GM21786 (cell line): ENCODE data around the gene ATXN10.

Experiments
- ATAC-seq: cut with Tn5 transposase; IDR thresholded peaks from one replicate; pipeline ENCODE4 v1.9.1; 2021; ENCODE audit not compliant: unreplicated experiment

ATXN10 gene

GRCh38 chr22:45754822-45755221 is 83.2 kb downstream of the ATXN10 start:
- no peak for ATAC-seq

- no peak for ATAC-seq
Observed at GRCh38 chr22:45756558-45756957, 84.9 kb downstream of the ATXN10 start.

GRCh38 chr22:45757068-45757467 is 85.4 kb downstream of the ATXN10 start:
- ATAC-seq, result no peak

GRCh38 chr22:45757936-45758335 is 86.3 kb downstream of the ATXN10 start:
- ATAC-seq, result no peak

DNA sequence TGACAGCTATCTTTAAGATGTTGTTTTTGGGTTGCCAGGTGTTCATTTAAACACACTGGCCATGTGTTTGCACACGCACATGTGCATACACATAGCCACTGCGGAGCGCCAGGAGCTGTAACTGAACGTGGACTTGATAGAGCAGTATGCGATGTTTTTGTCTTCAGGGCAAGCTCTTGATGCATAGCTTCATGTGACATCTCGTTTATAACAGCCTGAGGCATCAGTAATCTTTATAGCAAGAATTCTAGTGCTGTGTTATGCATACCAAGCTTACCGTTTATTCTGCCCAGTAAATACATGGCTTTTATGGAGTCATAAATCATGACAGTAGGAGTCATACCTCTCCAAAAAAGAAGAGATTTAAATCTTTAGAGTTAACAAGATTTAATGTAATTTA is 87.0 kb downstream of the ATXN10 start:
- ATAC-seq, result no peak

GRCh38 chr22:45760682-45761081 is 89.0 kb downstream of the ATXN10 start:
- ATAC-seq, result no peak

GRCh38 chr22:45762545-45763235 is 91.1 kb downstream of the ATXN10 start:
- ATAC-seq, result no peak

DNA sequence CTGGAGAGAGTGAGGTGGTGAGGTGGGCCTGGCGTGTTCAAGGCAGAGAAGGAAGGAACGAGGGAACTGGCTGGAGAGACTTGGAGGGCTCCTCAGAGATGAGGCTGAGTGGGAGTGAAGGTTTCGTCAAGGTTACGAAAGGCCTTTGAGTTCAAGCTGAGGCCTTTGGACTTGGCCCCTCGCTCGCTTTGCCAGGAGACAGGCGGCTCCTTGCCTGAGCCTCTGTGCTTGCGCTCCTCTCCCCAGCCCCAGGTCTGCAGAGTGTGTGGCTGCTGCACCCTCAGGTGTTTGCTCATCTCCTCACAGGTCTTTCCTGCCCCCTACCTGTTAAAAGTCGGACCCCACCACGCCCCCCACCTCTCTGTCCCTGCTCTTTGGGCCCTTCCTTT is 91.6 kb downstream of the ATXN10 start:
- ATAC-seq, result no peak

- ATAC-seq, result no peak
Observed at GRCh38 chr22:45768490-45768889, 96.9 kb downstream of the ATXN10 start.

GRCh38 chr22:45769569-45770210 is 98.1 kb downstream of the ATXN10 start:
- ATAC-seq, result no peak

GRCh38 chr22:45770506-45770905 is 98.9 kb downstream of the ATXN10 start:
- ATAC-seq, result no peak

DNA sequence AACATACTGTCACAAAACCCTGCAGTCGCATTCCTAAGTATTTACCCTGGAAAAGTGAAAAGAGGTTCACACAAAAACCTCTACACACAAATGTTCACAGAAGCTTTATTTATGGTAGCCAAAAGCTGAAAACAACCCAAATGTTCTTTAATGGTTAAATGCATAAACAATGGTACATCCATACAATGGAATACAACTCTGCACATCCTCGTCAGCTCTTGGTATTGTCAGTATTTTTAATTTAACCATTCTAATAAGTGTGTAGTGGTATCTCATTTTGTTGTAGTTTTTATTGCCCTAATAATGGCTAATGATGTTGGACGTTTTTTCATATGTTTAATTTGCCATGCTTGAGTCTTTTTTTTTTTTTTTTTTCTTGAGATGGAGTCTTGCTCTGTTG is 99.4 kb downstream of the ATXN10 start:
- no peak for ATAC-seq

DNA sequence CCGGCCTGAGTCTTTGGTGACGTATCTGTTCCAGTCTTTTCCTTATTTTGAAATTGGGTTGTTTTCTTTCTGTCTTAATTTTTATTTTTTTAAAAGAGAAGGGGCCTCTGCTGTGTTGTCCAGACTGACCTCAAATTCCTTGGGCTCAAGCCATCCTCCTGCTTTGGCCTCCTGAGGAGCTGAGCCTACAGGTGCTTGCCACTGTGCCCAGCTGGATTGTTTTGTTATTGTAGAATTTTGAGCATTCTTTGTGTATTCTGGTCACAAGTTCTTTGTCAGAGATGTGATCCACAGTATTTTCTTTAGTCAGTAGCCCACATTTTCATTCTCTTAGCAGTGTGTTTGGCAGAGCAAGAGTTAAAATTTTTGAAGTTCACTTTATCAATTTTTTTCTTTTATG is 100.1 kb downstream of the ATXN10 start:
- no peak for ATAC-seq

DNA sequence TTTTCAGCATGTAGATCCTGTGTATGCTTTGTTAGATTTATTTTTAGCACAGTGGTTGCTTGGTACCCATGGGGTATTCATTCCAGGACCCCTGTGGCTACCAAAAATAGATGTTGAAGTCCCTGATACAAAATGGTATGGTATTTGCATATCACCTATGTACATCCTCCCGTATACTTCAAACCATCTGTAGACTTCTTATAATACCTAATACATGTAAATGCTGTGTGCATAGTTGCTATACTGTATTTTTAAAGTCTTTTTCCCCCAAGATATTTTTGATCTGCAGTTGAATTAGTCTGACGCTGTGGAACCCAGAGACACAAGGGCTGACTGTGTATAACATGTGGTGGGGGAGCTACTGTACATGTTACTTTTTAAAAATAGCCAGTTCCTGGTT is 101.1 kb downstream of the ATXN10 start:
- no peak for ATAC-seq

- no peak for ATAC-seq
Observed at GRCh38 chr22:45774001-45774670, 102.5 kb downstream of the ATXN10 start.

DNA sequence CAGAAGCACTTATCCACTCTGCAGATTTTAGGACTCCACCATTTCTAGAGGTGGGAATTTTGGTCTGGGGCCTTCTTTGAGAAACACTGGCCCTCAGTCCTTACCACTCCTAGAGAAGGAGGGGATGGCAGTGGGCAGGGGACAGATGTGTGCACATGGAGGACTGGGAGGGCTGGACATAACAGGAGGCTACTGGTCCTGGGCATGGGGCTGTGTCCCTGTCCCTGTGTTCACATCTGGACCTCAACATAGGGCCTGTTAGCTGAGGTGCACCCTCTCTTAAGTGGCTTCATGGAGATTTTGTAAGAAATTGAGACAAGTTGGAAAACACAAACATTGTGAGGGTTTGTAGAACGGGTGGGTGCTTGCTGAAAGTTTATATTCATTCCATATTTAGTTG is 103.4 kb downstream of the ATXN10 start:
- ATAC-seq, result no peak

DNA sequence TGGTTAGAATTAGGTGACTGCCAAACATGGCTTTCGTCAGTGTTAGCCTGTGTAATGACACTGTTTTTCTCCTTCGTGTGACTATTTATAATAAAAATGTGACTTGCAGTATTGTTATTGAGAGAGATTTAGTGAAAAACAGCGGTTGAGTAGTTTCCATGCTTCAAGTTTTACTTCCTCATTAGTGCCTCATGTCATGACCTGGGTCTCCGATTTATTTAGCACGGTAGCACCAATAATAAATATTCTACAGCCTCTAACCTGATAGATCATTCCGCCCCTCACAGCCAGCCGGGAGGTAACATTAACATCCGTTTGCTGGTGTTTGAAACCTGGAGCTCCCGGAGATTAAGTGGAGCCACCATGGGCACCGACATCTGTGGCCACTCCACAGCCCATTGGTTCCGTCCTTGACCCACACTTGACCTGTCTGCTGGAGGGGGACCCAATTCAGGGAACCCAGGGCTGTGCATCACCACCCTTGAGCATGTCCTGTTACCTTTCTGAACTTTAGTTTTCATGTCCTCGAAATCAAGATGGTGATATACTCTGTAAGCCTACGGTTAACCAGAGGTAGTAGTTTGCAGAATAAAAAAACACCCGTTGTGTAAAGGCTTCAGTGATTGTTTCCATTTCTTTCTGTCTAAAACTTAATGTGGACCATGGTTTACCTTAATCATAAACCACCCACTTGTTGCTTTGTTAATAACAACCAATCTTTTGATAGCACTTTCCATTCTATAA is 104.1 kb downstream of the ATXN10 start:
- peak; percentile 59 for ATAC-seq

DNA sequence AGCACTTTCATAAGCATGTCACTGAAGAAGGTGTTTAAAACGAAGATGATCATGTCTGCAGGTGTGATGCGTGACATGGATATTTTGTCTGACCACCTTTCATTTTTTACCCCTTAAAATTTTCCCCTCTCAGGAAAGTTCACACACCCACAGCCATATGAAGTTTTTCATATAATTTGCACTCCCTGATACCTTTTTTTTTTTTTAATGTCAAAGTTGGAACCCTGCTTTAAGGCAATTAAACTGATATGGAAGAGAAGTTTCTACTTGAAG is 104.6 kb downstream of the ATXN10 start:
- no peak for ATAC-seq

DNA sequence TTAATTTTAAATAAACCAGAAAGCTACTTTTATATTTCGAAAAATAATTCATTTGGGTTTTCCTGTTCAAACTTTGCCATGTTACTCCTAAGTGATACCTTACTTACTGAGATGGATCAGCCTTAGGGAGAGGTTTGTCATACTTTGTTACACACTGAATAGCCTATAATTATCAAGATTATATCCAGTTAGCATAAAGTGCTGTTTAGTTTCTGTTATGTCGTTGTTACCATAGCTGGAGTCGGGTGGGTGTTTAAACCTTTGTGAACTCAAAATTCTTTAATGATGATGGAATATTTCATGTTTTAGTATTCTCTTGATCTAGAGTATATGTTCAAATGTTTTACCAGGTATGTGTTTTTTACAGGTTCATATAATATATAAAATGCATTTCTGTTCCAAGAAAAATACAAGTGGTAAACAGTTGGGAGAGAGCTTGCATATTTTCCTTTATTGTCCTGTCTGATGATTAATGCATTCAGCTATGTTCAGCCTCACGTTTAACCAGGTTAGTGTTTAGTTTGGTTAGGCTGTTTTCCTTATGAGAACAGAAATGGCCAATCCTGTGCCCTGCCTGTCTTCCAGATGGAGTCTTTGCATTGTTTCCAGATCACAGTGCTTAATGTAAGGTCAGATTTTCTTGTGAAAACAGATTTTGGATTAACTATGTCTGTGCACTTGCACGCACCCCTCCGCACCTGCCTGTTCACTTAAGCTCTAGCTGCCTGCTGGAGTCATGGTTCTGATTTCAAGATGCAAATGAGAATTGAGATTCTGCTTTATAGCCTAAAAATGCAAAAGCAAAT is 105.6 kb downstream of the ATXN10 start:
- ATAC-seq, result no peak

- ATAC-seq, result no peak
Observed at GRCh38 chr22:45777852-45778375, 106.3 kb downstream of the ATXN10 start.

- no peak for ATAC-seq
Observed at GRCh38 chr22:45781459-45781858, 109.8 kb downstream of the ATXN10 start.
